K562 (cell line): Measurements from ENCODE around the gene CRHR2.

Experiments
- GATA2 ChIP-seq: sonication (generic); formaldehyde crosslinking; IDR thresholded peaks from 2 replicates; pipeline ENCODE4 v1.4.0; 2020; ENCODE audit warnings: mild to moderate bottlenecking, missing genetic modification reagents
- HNRNPH1 ChIP-seq: fragments of 200-400 bp; formaldehyde crosslinking; optimal IDR thresholded peaks from 2 replicates; pipeline ENCODE3; 2017; ENCODE audit warnings: low read depth, mild to moderate bottlenecking, low read length, moderate library complexity
- NCOA6 ChIP-seq: fragments of 450-650 bp; IDR thresholded peaks from 2 replicates; pipeline ENCODE4 v1.6.1; 2017; ENCODE audit warnings: mild to moderate bottlenecking
- SMC3 ChIP-seq: conservative IDR thresholded peaks from 2 replicates; pipeline ENCODE4 v1.6.1; 2011; ENCODE audit warnings: low read depth, low read length, improper control_type of control experiment; ENCODE audit not compliant: insufficient read depth
- ZFX ChIP-seq: sonication (generic); formaldehyde crosslinking; IDR thresholded peaks from 2 replicates; pipeline ENCODE4 v1.8.0; 2022; ENCODE audit warnings: mild to moderate bottlenecking, missing genetic modification reagents, moderate library complexity
- ZNF23 ChIP-seq: fragments of 250-450 bp; sonication (Bioruptor Pico); IDR thresholded peaks from 2 replicates; pipeline ENCODE4 v1.4.0; 2020; ENCODE audit warnings: mild to moderate bottlenecking
- TF ChIP-seq, protein P1 (sequence below), 2 experiments: fragments of 450-650 bp in 1 of 2; IDR thresholded peaks; 2 replicates each; pipeline ENCODE4 v1.6.1; 2011 to 2017; ENCODE audit warnings: low read depth in 2 of 2, antibody characterized with exemption in 1 of 2, borderline replicate concordance in 1 of 2, low read length in 1 of 2, mild to moderate bottlenecking in 1 of 2, mixed read lengths in 1 of 2; ENCODE audit not compliant: control insufficient read depth in 1 of 2
- TF ChIP-seq, protein P2 (sequence below), 3 experiments: IDR thresholded peaks in 2 of 3; conservative IDR thresholded peaks in 1 of 3; 2 replicates each; pipeline ENCODE4 v1.5.1; 2011 to 2012; ENCODE audit warnings: low read length in 3 of 3, mild to moderate bottlenecking in 3 of 3, control low read depth in 2 of 3, improper control_type of control experiment in 1 of 3, inconsistent platforms in 1 of 3, low read depth in 1 of 3, mixed read lengths in 1 of 3, moderate library complexity in 1 of 3; ENCODE audit not compliant: insufficient read depth in 2 of 3
- TF ChIP-seq, protein P3 (sequence below), 2 experiments: IDR thresholded peaks; 2 replicates each; pipeline ENCODE4 v1.6.1; 2011; ENCODE audit warnings: borderline replicate concordance in 1 of 2, control low read depth in 1 of 2, low read depth in 1 of 2, low read length in 1 of 2, mild to moderate bottlenecking in 1 of 2, mixed read lengths in 1 of 2, moderate library complexity in 1 of 2; ENCODE audit not compliant: insufficient read depth in 1 of 2, insufficient read length in 1 of 2, poor library complexity in 1 of 2, severe bottlenecking in 1 of 2; ENCODE audit errors: extremely low read depth in 1 of 2
- TF ChIP-seq, protein P4 (sequence below), 2 experiments: fragments of 450-650 bp; formaldehyde crosslinking in 1 of 2; IDR thresholded peaks; 2 replicates each; pipeline versions ENCODE4 v1.4.0 to v1.6.1; 2014 to 2020; ENCODE audit warnings: mild to moderate bottlenecking in 2 of 2, borderline replicate concordance in 1 of 2, low read depth in 1 of 2

DNA sequence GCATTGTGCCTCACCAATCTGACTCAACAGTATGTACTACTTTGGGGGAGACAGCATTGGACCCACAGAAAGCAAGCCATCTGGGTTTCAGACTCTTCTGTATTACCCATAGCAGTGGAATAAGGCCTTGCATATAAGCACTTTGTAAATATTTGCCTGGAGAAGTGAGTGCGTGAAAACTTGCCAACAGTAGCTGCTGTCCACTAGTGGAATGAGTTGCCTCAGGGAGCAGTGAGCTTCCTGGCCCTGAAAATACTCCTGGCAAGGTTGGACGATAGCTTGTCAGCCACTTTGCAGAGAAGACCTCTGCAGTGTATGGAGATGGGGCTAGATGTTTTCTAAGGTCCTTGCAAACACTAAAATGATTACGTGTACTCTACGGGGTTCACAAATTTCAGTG is 65.9 kb downstream of the CRHR2 start:
- TF ChIP-seq, protein P1, sequence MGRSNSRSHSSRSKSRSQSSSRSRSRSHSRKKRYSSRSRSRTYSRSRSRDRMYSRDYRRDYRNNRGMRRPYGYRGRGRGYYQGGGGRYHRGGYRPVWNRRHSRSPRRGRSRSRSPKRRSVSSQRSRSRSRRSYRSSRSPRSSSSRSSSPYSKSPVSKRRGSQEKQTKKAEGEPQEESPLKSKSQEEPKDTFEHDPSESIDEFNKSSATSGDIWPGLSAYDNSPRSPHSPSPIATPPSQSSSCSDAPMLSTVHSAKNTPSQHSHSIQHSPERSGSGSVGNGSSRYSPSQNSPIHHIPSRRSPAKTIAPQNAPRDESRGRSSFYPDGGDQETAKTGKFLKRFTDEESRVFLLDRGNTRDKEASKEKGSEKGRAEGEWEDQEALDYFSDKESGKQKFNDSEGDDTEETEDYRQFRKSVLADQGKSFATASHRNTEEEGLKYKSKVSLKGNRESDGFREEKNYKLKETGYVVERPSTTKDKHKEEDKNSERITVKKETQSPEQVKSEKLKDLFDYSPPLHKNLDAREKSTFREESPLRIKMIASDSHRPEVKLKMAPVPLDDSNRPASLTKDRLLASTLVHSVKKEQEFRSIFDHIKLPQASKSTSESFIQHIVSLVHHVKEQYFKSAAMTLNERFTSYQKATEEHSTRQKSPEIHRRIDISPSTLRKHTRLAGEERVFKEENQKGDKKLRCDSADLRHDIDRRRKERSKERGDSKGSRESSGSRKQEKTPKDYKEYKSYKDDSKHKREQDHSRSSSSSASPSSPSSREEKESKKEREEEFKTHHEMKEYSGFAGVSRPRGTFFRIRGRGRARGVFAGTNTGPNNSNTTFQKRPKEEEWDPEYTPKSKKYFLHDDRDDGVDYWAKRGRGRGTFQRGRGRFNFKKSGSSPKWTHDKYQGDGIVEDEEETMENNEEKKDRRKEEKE (IDR thresholded peaks at IDR 0.05; ENCODE audit: borderline replicate concordance in 1 of 2, control insufficient read depth in 1 of 2, low read depth in 2 of 2, low read length in 1 of 2) = no peak
- TF ChIP-seq ZFX (CRISPR knock-in tag) = no peak
- no peak for TF ChIP-seq SMC3
- TF ChIP-seq, protein P2, sequence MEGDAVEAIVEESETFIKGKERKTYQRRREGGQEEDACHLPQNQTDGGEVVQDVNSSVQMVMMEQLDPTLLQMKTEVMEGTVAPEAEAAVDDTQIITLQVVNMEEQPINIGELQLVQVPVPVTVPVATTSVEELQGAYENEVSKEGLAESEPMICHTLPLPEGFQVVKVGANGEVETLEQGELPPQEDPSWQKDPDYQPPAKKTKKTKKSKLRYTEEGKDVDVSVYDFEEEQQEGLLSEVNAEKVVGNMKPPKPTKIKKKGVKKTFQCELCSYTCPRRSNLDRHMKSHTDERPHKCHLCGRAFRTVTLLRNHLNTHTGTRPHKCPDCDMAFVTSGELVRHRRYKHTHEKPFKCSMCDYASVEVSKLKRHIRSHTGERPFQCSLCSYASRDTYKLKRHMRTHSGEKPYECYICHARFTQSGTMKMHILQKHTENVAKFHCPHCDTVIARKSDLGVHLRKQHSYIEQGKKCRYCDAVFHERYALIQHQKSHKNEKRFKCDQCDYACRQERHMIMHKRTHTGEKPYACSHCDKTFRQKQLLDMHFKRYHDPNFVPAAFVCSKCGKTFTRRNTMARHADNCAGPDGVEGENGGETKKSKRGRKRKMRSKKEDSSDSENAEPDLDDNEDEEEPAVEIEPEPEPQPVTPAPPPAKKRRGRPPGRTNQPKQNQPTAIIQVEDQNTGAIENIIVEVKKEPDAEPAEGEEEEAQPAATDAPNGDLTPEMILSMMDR (IDR thresholded peaks at IDR 0.05 in 2 of 3, conservative IDR thresholded peaks at IDR 0.05 in 1 of 3; ENCODE audit: insufficient read depth in 2 of 3, low read depth in 1 of 3, low read length in 3 of 3) = no peak
- TF ChIP-seq, protein P3, sequence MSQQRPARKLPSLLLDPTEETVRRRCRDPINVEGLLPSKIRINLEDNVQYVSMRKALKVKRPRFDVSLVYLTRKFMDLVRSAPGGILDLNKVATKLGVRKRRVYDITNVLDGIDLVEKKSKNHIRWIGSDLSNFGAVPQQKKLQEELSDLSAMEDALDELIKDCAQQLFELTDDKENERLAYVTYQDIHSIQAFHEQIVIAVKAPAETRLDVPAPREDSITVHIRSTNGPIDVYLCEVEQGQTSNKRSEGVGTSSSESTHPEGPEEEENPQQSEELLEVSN (IDR thresholded peaks at IDR 0.05; ENCODE audit: borderline replicate concordance in 1 of 2, extremely low read depth in 1 of 2, insufficient read depth in 1 of 2, insufficient read length in 1 of 2, low read depth in 1 of 2, low read length in 1 of 2, poor library complexity in 1 of 2, severe bottlenecking in 1 of 2) = no peak
- TF ChIP-seq ZNF23 (CRISPR knock-in tag) = no peak
- TF ChIP-seq, protein P4, sequence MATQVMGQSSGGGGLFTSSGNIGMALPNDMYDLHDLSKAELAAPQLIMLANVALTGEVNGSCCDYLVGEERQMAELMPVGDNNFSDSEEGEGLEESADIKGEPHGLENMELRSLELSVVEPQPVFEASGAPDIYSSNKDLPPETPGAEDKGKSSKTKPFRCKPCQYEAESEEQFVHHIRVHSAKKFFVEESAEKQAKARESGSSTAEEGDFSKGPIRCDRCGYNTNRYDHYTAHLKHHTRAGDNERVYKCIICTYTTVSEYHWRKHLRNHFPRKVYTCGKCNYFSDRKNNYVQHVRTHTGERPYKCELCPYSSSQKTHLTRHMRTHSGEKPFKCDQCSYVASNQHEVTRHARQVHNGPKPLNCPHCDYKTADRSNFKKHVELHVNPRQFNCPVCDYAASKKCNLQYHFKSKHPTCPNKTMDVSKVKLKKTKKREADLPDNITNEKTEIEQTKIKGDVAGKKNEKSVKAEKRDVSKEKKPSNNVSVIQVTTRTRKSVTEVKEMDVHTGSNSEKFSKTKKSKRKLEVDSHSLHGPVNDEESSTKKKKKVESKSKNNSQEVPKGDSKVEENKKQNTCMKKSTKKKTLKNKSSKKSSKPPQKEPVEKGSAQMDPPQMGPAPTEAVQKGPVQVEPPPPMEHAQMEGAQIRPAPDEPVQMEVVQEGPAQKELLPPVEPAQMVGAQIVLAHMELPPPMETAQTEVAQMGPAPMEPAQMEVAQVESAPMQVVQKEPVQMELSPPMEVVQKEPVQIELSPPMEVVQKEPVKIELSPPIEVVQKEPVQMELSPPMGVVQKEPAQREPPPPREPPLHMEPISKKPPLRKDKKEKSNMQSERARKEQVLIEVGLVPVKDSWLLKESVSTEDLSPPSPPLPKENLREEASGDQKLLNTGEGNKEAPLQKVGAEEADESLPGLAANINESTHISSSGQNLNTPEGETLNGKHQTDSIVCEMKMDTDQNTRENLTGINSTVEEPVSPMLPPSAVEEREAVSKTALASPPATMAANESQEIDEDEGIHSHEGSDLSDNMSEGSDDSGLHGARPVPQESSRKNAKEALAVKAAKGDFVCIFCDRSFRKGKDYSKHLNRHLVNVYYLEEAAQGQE (IDR thresholded peaks at IDR 0.05; ENCODE audit: borderline replicate concordance) = no peak
- TF ChIP-seq, protein P4 (CRISPR knock-in tag; IDR thresholded peaks at IDR 0.05; ENCODE audit: low read depth) = no peak
- no peak for TF ChIP-seq NCOA6
- TF ChIP-seq HNRNPH1 = no peak
- no peak for TF ChIP-seq GATA2 (CRISPR knock-in tag)
